ENCODE measurements around the gene RTP2. TPM values are rescaled to one million over a fixed set of nuclear protein-coding genes. Genes with fewer than 3 reads are reported as not detected.

RTP2 gene
- total and polyA plus RNA-seq, 2 donors (not counting 3 experiments of a cell fraction or from before 2014, with no cell fraction given): not detected

DNA sequence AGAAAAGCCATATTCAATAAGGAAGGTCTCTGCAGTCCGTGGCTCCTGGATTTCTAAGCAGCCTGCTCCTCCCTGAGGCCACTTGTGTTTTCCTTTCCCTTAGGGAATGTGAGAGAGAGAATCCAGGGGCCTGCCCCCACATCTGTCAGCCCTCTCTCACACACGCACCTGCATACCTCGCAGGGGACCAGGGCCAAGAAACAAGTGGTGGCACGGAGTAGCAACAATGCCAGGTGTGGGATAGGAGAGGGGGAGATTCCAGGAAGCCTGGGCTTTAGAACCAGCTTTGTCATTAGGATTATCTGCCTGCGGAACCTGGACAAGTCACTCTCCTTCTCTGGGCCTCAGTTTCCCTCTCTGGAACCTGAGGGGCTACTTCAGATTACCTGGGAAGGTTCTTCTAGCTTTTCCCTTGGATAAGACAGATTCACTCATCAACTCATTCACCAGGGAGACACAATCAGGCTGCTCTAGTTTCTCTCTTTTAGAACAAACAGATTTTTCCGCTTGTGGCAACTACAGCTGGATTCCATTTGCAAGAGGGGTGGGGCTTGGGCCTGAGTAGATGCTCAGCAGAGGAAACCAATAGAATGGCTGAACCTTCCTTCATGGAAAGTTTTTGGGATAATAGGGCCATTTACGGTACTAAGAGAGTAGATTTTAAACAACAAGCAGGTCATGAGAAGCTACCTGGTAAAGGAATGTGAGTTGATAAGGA is 23.5 kb upstream of the RTP2 start:
- dilution Hi-C loops (cut with MboI; ENCODE audit: extremely low pct_ligation_motif_present, low sequenced_read_pairs): loop anchor here (25.0 kb wide), 1 partner anchor 936 kb away; no protein-coding TSS in a partner anchor
- no peaks in the 10 kb centered on the region for H4K20me1 ChIP-seq (replicated peaks; ENCODE audit: control insufficient read depth, extremely low read depth, insufficient read depth, low read length)
- no peak overlapping the region for H3K4me2 ChIP-seq (ENCODE audit: insufficient read depth, low read length)
- TF ChIP-seq GATA2 (IDR thresholded peaks at IDR 0.05; ENCODE audit: insufficient read depth, insufficient read length, low read depth, low read length): no peak
- no peak overlapping the region for H3K27ac ChIP-seq (ENCODE audit: insufficient read depth, low read depth, low read length)
- H3K36me3 ChIP-seq (ENCODE audit: control insufficient read depth in 2 of 2, extremely low read depth in 1 of 2, insufficient read depth in 2 of 2, low read length in 2 of 2): peaks cover 22 to 46% of the 10 kb centered on the region in 2 experiments
- no peaks in the 10 kb centered on the region for H3K9me3 ChIP-seq (replicated peaks; ENCODE audit: control insufficient read depth, insufficient read depth, low read length)
- FAIRE-seq: no peak
- POLR2A ChIA-PET: no interaction called here
- intact Hi-C loops (cut with micrococcal nuclease): no loop called here
- BruUV-seq (replicated peaks): no TSS peak
- no peak overlapping the region for H2AFZ ChIP-seq (ENCODE audit: low read depth, low read length)
- no peaks in the 10 kb centered on the region for H3K9me1 ChIP-seq (replicated peaks; ENCODE audit: control insufficient read depth, extremely low read depth, insufficient read depth, low read length)
- no peak overlapping the region for H3K4me3 ChIP-seq (replicated peaks in 1 of 3; ENCODE audit: insufficient read depth in 1 of 3, low read depth in 1 of 3, low read length in 3 of 3)
- H3K79me2 ChIP-seq (ENCODE audit: control insufficient read depth, insufficient read depth, low read length): no peaks in the 10 kb centered on the region
- no peaks in the 10 kb centered on the region for H3K4me1 ChIP-seq (ENCODE audit: control insufficient read depth, extremely low read depth, insufficient read depth, low read length)
- H3K27me3 ChIP-seq (ENCODE audit: control insufficient read depth in 2 of 2, insufficient read depth in 2 of 2, low read length in 2 of 2): no peaks in the 10 kb centered on the region
- CTCF ChIA-PET: interaction anchor here (1.5 kb wide), 1 partner anchor 13 kb away, joined by 10 read pairs; no protein-coding TSS in a partner anchor
- no peak for DNase-seq (ENCODE audit: low read depth, low spot score)
- H3K9ac ChIP-seq (replicated peaks; ENCODE audit: extremely low read depth, insufficient read depth, low read length): no peak overlapping the region

DNA sequence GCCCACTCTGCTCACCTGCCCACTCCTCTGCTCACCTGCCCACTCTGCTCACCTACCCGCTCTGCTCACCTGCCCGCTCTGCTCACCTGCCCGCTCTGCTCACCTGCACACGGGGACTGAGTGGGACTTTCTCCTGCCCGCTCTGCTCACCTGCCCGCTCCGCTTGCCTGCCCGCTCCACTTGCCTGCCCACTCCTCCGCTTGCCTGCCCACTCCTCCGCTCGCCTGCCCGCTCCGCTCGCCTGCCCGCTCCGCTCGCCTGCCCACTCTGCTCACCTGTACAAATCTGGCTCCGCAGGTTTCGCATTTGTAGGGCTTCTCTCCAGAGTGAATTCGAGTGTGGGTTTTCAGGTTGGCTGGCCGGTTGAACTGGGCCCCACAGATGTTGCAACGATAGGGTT is 22.9 kb upstream of the RTP2 start:
- peaks cover 22 to 46% of the 10 kb centered on the region in 2 experiments for H3K36me3 ChIP-seq (ENCODE audit: control insufficient read depth in 2 of 2, extremely low read depth in 1 of 2, insufficient read depth in 2 of 2, low read length in 2 of 2)

More for the DNA sequence above, 22.9 kb upstream of the RTP2 start:
- no peak overlapping the region for H3K9ac ChIP-seq (replicated peaks; ENCODE audit: extremely low read depth, insufficient read depth, low read length)
- H3K4me1 ChIP-seq (ENCODE audit: control insufficient read depth, extremely low read depth, insufficient read depth, low read length): no peaks in the 10 kb centered on the region
- no peaks in the 10 kb centered on the region for H3K79me2 ChIP-seq (ENCODE audit: control insufficient read depth, insufficient read depth, low read length)
- ChIA-PET POLR2A (no interaction called here), CTCF (no interaction called here)
- intact Hi-C loops (cut with micrococcal nuclease) (no loop called here), dilution Hi-C loops (cut with MboI; ENCODE audit: extremely low pct_ligation_motif_present, low sequenced_read_pairs) (loop anchor here (25.0 kb wide), 1 partner anchor 937 kb away; no protein-coding TSS in a partner anchor)
- FAIRE-seq (no peak), DNase-seq (ENCODE audit: low read depth, low spot score) (no peak)
- H2AFZ ChIP-seq (ENCODE audit: low read depth, low read length): no peak overlapping the region
- H3K9me1 ChIP-seq (replicated peaks; ENCODE audit: control insufficient read depth, extremely low read depth, insufficient read depth, low read length): no peaks in the 10 kb centered on the region
- BruUV-seq (replicated peaks): no TSS peak
- no peaks in the 10 kb centered on the region for H4K20me1 ChIP-seq (replicated peaks; ENCODE audit: control insufficient read depth, extremely low read depth, insufficient read depth, low read length)
- no peak overlapping the region for H3K27ac ChIP-seq (ENCODE audit: insufficient read depth, low read depth, low read length)
- no peaks in the 10 kb centered on the region for H3K27me3 ChIP-seq (ENCODE audit: control insufficient read depth in 2 of 2, insufficient read depth in 2 of 2, low read length in 2 of 2)
- no peak overlapping the region for H3K4me3 ChIP-seq (replicated peaks in 1 of 3; ENCODE audit: insufficient read depth in 1 of 3, low read depth in 1 of 3, low read length in 3 of 3)
- TF ChIP-seq JUN (IDR thresholded peaks at IDR 0.05; ENCODE audit: borderline replicate concordance, insufficient read depth, insufficient read length, low read depth) (no peak), FOS (IDR thresholded peaks at IDR 0.05; ENCODE audit: borderline replicate concordance, insufficient read depth, low read length) (no peak), POLR2A (IDR thresholded peaks at IDR 0.05; ENCODE audit: low read depth, low read length) (no peak), MYC (IDR thresholded peaks at IDR 0.05; ENCODE audit: low read depth, low read length) (no peak), GATA2 (IDR thresholded peaks at IDR 0.05; ENCODE audit: insufficient read depth, insufficient read length, low read depth, low read length) (no peak), POLR2AphosphoS5 (IDR thresholded peaks at IDR 0.05; ENCODE audit: insufficient read depth, low read depth, low read length) (no peak), EZH2 (IDR thresholded peaks at IDR 0.05; ENCODE audit: borderline replicate concordance, low read depth, low read length, severe bottlenecking) (no peak)
- TF ChIP-seq, protein P1, sequence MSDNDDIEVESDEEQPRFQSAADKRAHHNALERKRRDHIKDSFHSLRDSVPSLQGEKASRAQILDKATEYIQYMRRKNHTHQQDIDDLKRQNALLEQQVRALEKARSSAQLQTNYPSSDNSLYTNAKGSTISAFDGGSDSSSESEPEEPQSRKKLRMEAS (IDR thresholded peaks at IDR 0.05; ENCODE audit: insufficient read depth, insufficient read length): no peak
- TF ChIP-seq, protein P2, sequence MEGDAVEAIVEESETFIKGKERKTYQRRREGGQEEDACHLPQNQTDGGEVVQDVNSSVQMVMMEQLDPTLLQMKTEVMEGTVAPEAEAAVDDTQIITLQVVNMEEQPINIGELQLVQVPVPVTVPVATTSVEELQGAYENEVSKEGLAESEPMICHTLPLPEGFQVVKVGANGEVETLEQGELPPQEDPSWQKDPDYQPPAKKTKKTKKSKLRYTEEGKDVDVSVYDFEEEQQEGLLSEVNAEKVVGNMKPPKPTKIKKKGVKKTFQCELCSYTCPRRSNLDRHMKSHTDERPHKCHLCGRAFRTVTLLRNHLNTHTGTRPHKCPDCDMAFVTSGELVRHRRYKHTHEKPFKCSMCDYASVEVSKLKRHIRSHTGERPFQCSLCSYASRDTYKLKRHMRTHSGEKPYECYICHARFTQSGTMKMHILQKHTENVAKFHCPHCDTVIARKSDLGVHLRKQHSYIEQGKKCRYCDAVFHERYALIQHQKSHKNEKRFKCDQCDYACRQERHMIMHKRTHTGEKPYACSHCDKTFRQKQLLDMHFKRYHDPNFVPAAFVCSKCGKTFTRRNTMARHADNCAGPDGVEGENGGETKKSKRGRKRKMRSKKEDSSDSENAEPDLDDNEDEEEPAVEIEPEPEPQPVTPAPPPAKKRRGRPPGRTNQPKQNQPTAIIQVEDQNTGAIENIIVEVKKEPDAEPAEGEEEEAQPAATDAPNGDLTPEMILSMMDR (IDR thresholded peaks at IDR 0.05; ENCODE audit: extremely low read depth in 1 of 2, insufficient read depth in 1 of 2, low read depth in 1 of 2, low read length in 2 of 2): no peak
- no peaks in the 10 kb centered on the region for H3K9me3 ChIP-seq (replicated peaks; ENCODE audit: control insufficient read depth, insufficient read depth, low read length)
- no peak overlapping the region for H3K4me2 ChIP-seq (ENCODE audit: insufficient read depth, low read length)
